GM21381 (cell line): ENCODE data around the gene ADCY6.
A peak's percentile ranks its signal among the peaks of the same experiment; 100 is the strongest.

Experiments used
- ATAC-seq: cut with Tn5 transposase; IDR thresholded peaks from one replicate; pipeline ENCODE4 v1.9.1; 2021; ENCODE audit warnings: mild to moderate bottlenecking, moderate library complexity; ENCODE audit not compliant: unreplicated experiment

The ADCY6 gene

DNA sequence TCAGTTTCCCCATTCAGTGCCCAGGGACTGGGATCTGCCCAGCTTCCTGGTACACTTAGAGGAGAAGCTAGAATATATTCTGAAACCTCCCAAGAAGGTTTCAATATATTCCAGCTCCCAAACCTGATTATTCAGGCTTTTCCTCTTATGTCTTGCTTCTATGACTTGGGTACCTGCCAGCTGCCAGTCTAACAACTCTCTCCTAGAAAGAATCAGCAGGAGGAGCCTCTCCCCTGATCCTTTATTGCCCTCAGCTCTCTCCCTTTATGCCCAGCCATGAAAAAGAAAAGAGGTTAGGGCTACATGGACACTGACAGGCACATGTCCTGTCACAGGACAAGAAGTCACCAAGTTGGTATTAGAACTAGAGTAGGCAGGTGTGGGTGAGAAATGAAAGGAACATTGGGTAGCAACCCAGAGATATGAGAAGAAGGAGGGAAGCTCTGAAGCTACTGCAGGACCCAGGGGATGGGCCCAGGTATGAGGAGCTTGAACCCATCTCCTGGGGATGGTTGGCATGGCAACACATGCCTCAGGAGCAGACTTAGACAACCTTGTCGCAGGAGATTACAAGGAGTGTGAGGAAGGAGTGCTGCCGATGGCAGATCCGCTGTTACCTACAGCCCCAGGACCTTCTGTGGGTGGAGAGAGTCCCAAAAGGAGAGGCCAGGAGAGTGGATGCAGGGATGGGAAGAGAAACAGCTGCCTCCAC is 27.4 kb upstream of the ADCY6 start:
- no peak for ATAC-seq

DNA sequence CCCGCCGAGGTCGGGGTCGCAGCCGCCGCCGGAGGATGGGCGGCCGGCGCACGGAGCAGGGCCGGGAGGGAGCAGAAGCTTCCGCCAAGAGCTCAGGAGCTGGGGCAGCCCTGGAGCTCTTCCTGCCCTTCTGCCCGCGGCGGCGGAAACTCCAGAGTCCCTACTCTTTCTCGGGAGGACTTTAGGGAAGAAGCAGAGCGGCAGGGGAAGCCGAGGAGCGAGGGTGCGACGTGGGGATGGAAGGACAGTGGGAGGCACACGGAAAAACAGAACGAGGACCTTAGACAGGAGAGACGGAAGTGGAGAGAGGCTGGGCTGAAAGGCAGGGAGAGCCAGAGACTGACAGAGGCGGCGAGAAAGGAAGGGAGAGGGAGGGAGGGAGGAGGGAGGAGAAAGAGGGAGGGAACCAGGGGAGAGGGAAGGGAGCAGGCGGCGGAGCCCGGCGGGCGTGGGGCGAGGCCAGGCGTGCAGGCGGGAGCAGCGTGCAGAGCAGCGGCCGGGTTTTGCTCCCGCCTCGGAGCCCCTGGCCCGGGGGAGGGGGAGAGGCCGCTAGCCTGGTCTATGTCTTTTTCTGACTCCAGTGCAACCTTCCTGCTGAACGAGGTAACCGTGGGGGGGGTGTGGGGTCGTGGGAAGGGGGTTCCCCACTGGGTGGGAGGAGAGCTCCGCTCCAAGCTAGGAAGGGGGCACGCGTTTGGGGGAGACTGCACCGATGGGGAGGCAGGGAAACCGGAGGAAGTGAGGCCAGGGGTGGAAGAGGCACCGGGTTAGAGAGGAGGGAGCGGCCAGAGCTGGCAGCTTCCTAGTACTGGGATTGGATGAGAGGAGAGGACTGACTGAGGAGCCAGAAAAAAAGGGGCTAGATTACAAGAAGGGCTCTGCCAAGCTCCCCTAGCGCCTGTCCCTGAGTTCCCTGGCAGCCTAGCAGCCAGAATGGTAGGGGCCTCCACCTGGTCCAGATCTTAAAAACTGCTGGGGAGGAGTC is 26.5 kb upstream of the ADCY6 start:
- peak; percentile 16 for ATAC-seq

DNA sequence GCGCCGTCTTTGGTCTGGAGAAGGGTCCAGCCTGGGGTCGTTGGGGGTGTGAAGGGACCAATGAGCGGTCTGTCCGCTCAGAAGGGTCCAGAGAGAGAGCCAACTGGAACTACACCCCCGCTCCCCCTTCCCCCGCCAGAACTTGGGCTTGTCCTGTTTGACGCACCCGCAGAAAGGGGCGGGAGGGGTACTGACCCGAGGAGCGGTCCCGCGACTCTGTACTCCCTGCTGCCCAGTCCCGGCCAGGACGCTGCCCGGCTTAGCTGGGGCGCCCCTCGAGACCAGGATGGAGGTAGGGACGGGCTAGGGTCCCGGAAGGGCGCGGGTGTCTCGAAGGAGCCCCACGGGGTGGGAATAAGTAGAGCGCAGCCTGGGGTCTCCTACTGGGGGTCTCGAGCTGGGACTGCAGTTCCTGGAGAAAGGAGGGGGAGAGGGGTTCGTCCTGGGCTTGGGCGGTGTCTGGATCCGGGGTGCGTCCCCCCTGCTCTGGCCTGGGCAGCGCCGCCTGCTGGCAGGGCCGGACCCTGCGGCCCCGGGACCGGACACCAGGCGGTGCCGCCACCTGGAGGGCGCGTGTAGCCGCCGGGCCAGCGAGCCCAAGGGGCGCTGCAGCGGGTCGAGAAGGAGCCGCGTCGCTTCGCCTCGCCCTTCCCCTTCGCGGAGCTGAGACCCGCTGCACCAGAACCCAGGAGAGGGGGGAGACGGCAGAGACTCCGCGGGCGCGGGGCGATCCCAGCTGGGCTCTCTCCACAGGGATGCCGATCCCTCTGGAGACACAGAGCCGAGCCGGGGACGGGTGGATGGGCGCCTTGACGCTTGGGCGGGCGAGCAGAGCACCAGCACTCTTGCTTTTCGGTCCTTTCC is 25.6 kb upstream of the ADCY6 start:
- ATAC-seq, result peak; percentile 75

DNA sequence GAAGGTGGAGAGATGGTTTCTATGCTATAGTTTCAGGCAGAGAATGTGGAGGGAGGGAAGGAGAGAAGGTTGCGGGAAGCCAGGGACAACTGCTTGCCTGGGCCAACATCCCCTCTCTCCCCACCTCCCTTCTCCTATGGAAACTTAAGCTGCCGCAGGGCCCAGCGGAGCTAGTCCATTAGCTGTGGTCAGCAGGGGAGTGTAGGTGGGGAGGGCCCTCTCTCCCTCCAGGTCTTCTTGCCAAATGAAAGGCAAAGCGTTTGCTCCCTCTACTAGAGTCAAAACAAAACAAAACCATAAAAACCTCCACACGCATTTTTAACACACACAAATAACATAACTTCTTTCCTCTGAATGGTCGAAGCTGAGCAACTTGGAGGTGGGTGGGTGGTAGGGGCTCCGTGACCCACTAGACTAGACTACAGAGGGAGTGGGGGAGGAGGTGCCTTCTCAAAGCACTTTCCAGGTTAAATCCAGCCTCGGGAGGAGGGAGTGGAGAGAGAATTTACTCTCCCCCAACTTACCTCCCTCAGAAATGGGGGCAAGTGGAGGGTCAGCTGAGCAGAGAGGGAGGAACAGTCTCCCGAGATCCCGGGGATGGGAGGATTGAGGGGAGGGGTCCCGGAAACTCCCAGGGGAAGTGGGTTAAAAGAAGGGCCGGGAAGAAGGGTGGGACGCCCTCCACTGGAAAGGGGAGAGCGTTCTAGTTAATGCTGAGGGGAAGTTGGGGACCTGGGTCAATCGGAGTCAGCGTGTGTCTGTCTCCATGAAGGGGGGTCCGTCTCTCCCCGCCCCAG is 24.8 kb upstream of the ADCY6 start:
- ATAC-seq, result no peak

DNA sequence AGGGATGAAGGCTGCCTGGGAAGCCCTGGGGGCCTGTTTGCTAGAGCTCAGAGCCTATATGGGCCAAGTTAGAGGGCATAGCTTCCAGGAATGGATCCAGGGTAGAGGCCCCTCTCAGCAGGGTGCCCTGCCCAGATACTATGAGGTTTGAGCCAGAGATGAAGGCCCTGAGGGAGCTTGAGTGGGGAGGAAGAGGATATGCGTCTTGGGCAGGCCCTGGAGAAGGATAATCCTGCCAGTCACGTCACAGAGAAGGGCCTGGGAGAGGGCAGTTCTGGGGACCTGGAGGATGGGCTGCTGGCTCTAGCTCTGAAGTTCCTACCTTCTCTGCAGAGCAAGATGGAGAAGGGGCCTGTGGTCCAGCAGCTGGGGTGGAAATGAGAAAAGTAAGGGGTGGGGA is 23.5 kb upstream of the ADCY6 start:
- ATAC-seq, result no peak

DNA sequence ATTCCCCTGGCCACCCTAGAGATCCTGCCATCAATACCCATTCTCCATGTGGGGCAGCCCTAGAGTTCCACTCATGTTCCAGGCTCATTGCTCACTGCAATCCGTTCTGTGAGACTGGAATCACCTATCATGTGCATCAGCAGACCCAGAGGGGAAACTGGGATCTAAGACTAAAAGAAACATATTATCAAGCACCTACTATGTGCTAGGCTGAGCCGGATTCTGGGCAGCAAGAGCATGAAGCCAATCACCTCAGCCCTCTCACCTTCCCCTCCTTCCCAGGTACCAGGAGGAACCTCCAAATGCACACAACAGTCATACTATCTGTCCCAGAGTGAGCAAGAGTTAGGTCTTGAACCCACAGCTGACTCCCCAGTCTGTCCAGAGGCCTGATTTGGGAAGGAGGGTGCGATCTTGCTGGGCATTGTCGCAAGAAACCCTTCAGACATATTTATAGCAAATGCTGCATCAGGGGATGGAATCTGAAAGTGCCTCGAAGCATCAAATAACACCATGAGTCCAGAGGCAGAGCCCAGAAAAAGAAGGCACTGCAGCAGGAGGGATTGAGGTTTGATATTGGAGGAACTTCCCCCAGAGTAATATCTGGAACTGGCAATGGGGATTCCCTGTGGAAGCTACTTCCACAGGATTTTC is 22.7 kb upstream of the ADCY6 start:
- no peak for ATAC-seq

DNA sequence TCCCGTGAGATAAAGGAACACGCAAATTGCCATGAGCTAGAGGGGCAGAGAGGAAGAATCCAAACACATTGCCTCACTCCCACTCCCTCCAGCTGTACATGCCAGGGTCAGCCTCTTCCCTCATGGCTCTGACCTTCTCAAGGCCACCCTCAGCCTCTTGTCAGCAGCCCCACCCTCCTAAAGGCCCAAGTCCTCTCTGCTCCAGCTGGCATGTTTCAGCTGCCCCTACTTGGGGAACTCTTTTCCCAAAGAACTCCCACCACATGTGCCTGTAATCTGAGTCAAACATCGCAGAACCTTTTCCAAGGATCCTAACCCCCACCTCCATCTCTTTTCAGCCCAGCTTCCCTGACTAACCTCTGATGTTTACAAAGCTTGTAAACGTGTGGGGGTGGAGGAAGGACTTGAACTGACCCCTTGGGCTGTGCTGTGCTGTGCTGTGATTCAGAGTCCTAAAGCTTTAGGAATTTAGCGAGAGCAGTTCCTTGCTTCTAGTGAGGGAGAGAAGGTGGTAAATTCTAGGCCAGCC is 22.1 kb upstream of the ADCY6 start:
- no peak for ATAC-seq

DNA sequence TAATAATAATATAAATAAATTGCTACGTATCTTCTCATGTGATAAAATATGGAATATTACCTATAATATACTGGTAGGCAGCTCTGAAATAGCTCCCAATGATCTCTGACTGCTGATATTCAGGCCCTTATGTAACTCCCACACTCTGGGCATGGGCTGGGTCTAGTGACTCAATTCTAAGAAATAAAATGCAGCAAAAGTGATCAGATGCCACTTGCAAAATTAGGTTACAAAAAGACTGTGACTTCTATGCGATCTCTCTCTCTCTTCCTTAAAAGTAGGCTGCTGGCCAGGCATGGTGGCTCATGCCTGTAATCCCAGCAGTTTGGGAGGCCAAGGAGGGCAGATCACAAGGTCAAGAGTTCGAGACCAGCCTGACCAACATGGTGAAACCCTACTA is 19.1 kb upstream of the ADCY6 start:
- no peak for ATAC-seq

DNA sequence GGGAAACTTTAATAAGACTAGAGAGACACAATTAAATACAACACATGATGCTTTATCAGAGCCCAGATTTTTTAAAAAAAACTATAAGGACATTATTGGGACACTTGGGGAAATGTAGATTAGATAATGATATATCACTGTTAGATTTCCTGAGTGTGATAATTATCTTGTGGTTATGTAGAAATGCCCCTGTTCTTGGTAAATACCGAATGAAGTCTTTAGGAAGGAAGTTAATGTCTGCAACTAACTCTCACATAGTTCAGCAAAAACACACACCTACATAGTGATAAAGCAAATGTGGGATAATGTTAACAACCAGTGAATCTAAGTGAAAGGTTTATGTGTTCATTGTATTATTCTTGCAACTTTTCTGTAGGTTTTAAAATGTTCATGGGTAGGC is 14.8 kb upstream of the ADCY6 start:
- no peak for ATAC-seq

DNA sequence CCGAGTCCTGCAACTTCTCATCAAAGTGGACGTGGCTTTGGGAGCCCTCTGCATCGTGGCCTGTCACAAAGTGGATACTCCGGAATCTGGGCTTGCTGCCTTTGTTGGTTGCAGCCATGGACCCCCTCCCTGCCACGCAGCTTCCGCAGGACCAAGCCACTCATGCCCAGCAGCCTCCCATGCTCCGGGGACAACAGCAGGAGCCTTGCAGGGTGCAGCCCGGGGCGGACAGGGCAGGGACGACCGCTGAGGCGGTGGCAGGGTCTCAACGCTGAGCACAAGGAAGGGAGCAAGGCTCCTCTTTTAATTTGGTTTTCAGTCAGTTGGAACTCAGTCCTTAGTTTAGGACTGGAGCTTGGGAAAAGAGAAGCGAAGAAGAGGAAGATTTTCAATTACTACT is 12.1 kb upstream of the ADCY6 start:
- ATAC-seq, result no peak

DNA sequence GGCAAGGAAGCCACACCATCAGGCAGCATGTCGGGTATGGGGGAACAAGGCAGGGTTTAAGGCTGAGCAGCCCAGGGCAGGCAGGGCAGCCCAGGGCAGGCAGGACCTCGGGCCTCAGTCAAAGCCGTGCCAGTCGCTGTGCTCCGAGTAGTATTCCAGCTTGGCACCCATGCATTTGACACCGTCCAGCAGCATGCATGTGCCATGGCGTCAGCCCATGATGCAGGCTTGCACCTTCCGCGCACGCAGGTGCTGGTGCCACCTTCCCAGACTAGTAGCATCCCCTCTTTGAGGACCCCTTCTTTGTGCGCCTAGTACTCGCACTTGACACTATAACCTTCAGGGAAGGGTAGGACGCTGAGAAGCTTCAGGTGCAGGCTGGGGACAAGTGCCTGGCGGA is 11.6 kb upstream of the ADCY6 start:
- ATAC-seq, result no peak

DNA sequence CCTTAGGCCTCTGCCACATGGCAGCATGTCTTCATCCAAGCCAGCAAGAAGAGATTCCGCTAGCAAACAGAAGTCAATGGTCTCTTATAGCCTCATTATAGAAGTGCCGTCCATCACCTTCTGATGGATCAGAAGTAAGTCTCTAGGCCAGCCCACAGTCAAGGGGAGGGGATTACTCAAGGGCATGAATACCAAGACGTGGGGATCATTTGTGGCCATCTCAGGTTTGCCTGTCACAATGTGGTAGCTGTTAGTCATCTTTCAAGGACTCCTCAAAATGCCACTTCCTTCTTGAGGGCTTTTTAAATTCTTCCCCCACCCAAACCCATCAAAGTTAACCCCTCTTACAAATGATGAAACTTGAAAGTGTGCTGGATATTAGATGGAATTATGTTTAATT is 8.1 kb upstream of the ADCY6 start:
- no peak for ATAC-seq

DNA sequence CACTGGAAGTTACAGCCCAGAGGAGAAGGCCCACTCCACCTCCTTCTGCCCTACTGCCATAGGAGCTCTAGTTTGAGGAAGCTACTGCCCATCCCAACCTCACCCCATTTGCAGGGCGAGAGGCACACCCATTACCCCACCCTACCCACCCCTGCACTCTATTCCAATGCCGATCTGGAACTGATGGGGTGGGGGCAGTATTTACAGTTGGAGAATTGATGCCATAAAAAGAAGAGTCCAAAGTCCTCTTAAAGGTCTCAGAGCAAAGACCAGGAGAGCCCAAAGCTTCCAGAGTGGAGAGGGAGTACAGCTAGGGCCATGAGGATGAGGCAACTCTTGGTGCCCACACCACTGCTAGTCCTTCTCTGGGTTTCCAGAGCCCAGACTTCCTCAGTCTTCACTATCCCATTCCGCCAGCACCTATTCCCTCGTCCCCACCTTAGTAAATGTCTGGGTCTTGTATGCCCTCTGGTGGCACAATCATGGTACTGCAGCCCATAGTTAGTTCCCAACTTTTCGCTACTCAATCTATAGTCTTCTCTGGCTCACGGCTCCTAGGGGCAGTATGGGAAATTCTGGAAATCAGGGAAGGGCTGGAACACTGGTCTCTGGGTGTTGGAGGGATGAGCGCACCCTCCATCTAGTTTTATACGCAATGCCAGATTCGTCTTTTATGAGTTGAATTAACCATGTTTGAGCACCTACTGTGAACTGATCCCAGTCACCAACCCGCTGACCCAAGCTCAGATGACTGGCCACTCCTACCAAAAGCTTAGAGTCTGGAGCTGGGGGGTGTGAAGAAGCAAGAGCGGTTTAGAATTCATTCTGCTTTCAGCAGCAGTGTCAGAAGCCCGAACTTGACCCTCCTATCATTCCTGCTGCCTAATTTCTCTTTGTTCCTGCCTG is 6.9 kb upstream of the ADCY6 start:
- ATAC-seq, result no peak

DNA sequence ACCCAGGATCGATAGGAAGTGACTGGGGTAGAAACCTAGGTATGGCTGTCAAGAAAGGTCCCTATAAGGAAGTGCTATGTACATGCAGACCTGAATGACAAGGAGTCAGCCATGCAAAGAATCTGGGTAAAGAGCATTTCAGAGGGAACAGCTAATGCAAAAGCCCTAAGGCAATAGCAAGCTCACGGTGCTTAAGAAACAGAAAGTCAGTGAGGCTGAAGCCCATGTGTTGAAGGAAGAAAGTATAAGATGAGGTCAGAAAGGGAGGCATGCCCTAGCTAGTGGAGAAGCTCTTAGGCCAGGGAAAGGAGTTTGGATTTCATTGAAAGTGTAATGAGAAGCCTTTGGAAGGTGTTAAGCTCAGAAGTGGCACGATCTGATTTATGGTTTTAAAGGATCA is 6.0 kb upstream of the ADCY6 start:
- ATAC-seq, result no peak

DNA sequence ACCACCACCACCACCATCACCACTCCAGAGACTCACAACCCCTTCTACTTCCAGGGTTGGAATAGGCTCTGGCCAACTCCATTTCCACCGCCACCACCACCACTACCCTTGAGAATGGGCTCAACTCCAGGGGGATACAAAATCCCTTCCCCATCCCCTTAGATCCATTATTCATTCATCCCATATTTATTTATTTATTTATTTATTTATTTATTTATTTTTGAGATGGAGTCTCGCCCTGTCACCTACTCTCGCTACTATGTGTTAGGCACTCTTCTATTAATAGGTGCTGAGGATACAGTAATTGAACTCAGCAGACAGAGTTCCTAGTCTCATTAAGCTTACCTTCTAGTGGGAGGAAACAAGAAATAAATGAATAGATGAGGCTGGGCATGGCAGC is 4.8 kb upstream of the ADCY6 start:
- no peak for ATAC-seq

DNA sequence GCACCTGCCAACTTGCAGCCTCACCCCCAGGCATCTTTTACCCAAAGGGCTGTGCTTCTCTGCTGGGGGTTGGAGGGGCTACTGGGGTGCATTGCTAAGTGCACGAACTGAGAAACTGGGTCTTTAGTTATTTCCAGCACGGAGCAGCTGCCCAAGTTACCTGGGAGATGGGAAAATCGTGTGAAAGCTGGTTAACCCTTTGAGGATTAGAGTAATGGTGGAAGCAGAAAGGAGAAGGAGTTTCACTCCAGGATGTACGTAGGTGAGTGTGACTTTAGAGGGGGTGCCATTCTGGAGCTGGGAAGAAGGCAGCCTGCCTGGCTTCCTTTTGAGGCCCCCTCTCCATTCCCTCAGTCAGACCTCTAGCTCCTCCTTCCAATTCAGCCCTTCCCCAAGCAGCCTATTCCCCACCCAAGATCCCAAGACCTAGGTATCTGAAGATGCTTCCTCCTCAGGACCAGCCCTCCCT is 1.0 kb upstream of the ADCY6 start:
- no peak for ATAC-seq

DNA sequence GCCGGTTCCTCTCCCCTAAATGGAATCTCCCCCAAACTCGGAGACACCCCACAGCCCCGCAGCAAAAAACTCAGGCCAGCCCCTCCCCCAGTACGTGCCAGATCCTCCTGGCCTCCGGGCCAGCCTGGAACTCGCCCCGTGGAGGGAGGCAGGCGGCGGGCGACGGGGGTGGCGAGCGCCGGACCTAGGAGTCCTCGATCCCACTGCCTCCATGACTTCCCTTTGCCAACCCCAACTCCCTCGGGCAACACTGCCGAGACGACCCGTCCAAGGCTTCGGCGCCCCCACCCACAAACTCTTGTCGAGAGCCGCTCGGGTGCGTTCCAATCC is 400 bp downstream of the ADCY6 start:
- no peak for ATAC-seq

DNA sequence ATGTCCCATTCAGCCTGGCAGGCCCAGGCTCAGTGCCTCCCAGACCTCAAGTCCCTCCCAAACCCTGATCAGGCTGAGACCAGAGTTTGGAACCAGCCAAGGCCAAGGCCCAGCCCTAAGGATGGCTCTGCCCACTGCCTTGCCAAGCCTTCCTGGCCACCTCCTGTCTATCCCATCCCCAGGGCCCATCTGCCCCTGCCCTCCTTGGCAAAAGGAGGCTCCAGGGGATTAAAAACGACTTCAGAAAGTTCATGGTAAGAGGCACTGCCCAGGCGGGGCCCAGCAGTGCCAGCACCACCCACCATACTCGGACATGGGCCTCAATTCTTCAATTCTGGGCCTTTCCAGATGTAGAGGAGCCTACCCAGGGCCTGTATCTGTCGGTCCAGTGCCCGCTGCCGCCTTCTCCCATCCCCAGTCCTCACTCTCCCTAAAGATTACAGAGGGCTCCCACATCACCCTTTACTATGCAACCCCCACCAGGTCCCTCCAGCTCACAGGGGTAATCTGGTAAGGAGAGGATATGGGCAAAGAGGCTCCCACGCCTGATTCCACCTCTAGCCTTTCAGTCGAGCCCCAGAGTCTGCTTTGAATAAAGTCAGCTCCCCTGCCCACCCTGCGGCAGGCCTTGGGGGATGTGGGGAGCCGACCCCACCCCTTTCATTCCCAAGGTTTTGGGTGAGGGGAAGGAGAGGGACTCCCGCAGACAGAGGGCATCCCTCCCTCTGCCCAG is 932 bp downstream of the ADCY6 start:
- no peak for ATAC-seq
